Myocyte (in vitro differentiated cells): ENCODE results near the gene MUCL1. TPM values are rescaled to one million over a fixed set of nuclear protein-coding genes. Genes with fewer than 3 reads are reported as not detected.
"Not testable (repeated sequence)": the region's sequence is repeated elsewhere in the genome, so short reads cannot be mapped to it uniquely, and the experiment has no call there.

Experiments used
- DNase-seq: peaks from one replicate; pipeline ENCODE4 v3.0.0-alpha.2; 2012; ENCODE audit warnings: low read depth
- polyA plus RNA-seq: library from polyadenylated mRNA; unstranded; fragments of >200 nt; gene quantifications from one replicate; pipeline ENCODE4 v1.2.1, GENCODE V29; 2012; ENCODE audit warnings: missing spikeins
- total RNA-seq: library from RNA; depleted of rRNA; stranded (reverse); fragments of >200 nt; gene quantifications from 2 replicates; pipeline ENCODE4 v1.2.3, GENCODE V29; 2014

Gene MUCL1
- total RNA-seq = not detected in 2 replicates
- not detected for polyA plus RNA-seq

GRCh38 chr12:54853933-54854538, at the start of gene MUCL1:
MUCL1 (plus strand) TSS chr12:54854516; CDS start chr12:54854583, 67 bp downstream.
- DNase-seq = peak; percentile 67

- no peak for DNase-seq
These were observed 32.6 kb upstream of the MUCL1 start for GRCh38 chr12:54821676-54822075.

- DNase-seq = no peak
These were observed 29.9 kb upstream of the MUCL1 start for GRCh38 chr12:54824402-54824801.

- no peak for DNase-seq
These were observed 24.8 kb upstream of the MUCL1 start for GRCh38 chr12:54829511-54829910.

- DNase-seq = no peak
These were observed 24.1 kb upstream of the MUCL1 start for GRCh38 chr12:54830199-54830598.

- DNase-seq = no peak
These were observed 22.7 kb upstream of the MUCL1 start for GRCh38 chr12:54831631-54832030.

GRCh38 chr12:54840244-54840865, 14.0 kb upstream of the MUCL1 start:
- DNase-seq = peak; percentile 21

GRCh38 chr12:54857406-54857805, 3.1 kb downstream of the MUCL1 start:
- no peak for DNase-seq

- no peak for DNase-seq
These were observed 4.2 kb downstream of the MUCL1 start for GRCh38 chr12:54858562-54858961.

GRCh38 chr12:54859502-54859901, 5.2 kb downstream of the MUCL1 start:
- DNase-seq = no peak

- DNase-seq = no peak
These were observed 7.6 kb downstream of the MUCL1 start for GRCh38 chr12:54861927-54862326.

- no peak for DNase-seq
These were observed 9.8 kb downstream of the MUCL1 start for GRCh38 chr12:54863948-54864618.

GRCh38 chr12:54865683-54866324, 11.5 kb downstream of the MUCL1 start:
- no peak for DNase-seq

- DNase-seq = no peak
These were observed 14.4 kb downstream of the MUCL1 start for GRCh38 chr12:54868690-54869089.

GRCh38 chr12:54870048-54870447, 15.7 kb downstream of the MUCL1 start:
- no peak for DNase-seq

GRCh38 chr12:54870617-54871016, 16.3 kb downstream of the MUCL1 start:
- DNase-seq = no peak

GRCh38 chr12:54879150-54879549, 24.8 kb downstream of the MUCL1 start:
- DNase-seq = peak; percentile 50

GRCh38 chr12:54879579-54879978, 25.3 kb downstream of the MUCL1 start:
- no peak for DNase-seq

- DNase-seq = no peak
These were observed 27.8 kb downstream of the MUCL1 start for GRCh38 chr12:54882079-54882478.

GRCh38 chr12:54882597-54882996, 28.3 kb downstream of the MUCL1 start:
- not testable (repeated sequence) for DNase-seq

- not testable (repeated sequence) for DNase-seq
These were observed 34.1 kb downstream of the MUCL1 start for GRCh38 chr12:54888428-54888827.

GRCh38 chr12:54890339-54890738, 36.0 kb downstream of the MUCL1 start:
- DNase-seq = peak; percentile 10
